ENCODE data around the gene FPR2. TPM values are rescaled to one million over a fixed set of nuclear protein-coding genes. Genes with fewer than 3 reads are reported as not detected.

The FPR2 gene
- total and polyA plus RNA-seq, 2 donors (not counting 3 experiments of a cell fraction or from before 2014, with no cell fraction given), result not detected

DNA sequence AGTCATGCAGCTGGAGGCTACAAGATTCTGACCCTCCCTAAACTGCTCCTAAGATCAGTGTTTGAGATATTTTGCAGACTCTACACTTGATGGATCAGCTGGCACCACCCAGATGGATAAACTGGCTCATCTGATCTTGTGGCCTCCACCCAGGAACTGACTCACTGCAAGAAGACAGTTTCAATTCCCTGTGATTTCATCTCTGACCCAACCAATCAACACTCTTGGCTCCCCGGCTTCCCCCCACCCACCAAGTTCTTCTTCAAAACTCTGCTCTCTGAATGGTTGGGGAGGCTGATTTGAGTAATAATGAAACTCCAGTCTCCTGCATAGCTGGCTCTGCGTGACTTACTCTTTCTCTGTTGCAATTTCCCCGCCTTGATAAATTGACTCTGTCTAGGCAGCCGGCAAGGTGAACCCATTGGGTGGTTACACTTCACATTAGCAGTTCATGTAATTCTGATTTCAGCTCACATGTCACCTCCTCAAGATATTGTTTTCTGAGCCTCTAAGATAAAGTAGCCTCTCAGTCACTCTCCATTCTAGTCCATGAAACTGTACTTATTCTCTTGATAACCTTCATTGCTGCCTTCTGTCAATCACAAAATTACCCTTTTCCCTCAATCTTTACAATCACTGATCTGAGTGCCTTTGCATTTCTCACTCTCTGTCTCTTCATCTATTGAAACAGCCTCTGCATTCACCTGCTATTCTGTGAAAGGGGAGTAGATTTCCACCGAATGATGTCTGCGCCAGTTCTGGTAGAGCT lies 24.1 kb downstream of the FPR2 start:
- Histone ChIP-seq H3K9me1 (replicated peaks; ENCODE audit: control insufficient read depth, extremely low read depth, insufficient read depth, low read length) (no peaks in the 10 kb centered on the region), H3K9ac (replicated peaks; ENCODE audit: extremely low read depth, insufficient read depth, low read length) (no peak overlapping the region), H3K79me2 (ENCODE audit: control insufficient read depth, insufficient read depth, low read length) (no peaks in the 10 kb centered on the region), H3K9me3 (replicated peaks; ENCODE audit: control insufficient read depth, insufficient read depth, low read length) (peaks cover 2% of the 10 kb centered on the region), H3K27ac (ENCODE audit: insufficient read depth, low read depth, low read length) (no peak overlapping the region), H3K4me2 (ENCODE audit: insufficient read depth, low read length) (no peak overlapping the region), H4K20me1 (replicated peaks; ENCODE audit: control insufficient read depth, extremely low read depth, insufficient read depth, low read length) (no peaks in the 10 kb centered on the region), H3K4me1 (ENCODE audit: control insufficient read depth, extremely low read depth, insufficient read depth, low read length) (no peaks in the 10 kb centered on the region), H2AFZ (ENCODE audit: low read depth, low read length) (no peak overlapping the region), H3K36me3 (ENCODE audit: control insufficient read depth in 2 of 2, extremely low read depth in 1 of 2, insufficient read depth in 2 of 2, low read length in 2 of 2) (no peaks in the 10 kb centered on the region), H3K27me3 (ENCODE audit: control insufficient read depth in 2 of 2, insufficient read depth in 2 of 2, low read length in 2 of 2) (no peaks in the 10 kb centered on the region), H3K4me3 (replicated peaks in 1 of 3; ENCODE audit: insufficient read depth in 1 of 3, low read depth in 1 of 3, low read length in 3 of 3) (no peak overlapping the region)
- intact Hi-C loops (cut with micrococcal nuclease), result no loop called here
- BruUV-seq (replicated peaks), result no TSS peak
- no peak for DNase-seq (ENCODE audit: low read depth, low spot score)
- TF ChIP-seq POLR2A (IDR thresholded peaks at IDR 0.05; ENCODE audit: low read depth, low read length) (no peak), EZH2 (IDR thresholded peaks at IDR 0.05; ENCODE audit: borderline replicate concordance, low read depth, low read length, severe bottlenecking) (no peak), JUN (IDR thresholded peaks at IDR 0.05; ENCODE audit: borderline replicate concordance, insufficient read depth, insufficient read length, low read depth) (no peak), GATA2 (IDR thresholded peaks at IDR 0.05; ENCODE audit: insufficient read depth, insufficient read length, low read depth, low read length) (no peak), MYC (IDR thresholded peaks at IDR 0.05; ENCODE audit: low read depth, low read length) (no peak), POLR2AphosphoS5 (IDR thresholded peaks at IDR 0.05; ENCODE audit: insufficient read depth, low read depth, low read length) (no peak), FOS (IDR thresholded peaks at IDR 0.05; ENCODE audit: borderline replicate concordance, insufficient read depth, low read length) (no peak)
- TF ChIP-seq, protein P1, sequence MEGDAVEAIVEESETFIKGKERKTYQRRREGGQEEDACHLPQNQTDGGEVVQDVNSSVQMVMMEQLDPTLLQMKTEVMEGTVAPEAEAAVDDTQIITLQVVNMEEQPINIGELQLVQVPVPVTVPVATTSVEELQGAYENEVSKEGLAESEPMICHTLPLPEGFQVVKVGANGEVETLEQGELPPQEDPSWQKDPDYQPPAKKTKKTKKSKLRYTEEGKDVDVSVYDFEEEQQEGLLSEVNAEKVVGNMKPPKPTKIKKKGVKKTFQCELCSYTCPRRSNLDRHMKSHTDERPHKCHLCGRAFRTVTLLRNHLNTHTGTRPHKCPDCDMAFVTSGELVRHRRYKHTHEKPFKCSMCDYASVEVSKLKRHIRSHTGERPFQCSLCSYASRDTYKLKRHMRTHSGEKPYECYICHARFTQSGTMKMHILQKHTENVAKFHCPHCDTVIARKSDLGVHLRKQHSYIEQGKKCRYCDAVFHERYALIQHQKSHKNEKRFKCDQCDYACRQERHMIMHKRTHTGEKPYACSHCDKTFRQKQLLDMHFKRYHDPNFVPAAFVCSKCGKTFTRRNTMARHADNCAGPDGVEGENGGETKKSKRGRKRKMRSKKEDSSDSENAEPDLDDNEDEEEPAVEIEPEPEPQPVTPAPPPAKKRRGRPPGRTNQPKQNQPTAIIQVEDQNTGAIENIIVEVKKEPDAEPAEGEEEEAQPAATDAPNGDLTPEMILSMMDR (IDR thresholded peaks at IDR 0.05; ENCODE audit: extremely low read depth in 1 of 2, insufficient read depth in 1 of 2, low read depth in 1 of 2, low read length in 2 of 2), result no peak
- TF ChIP-seq, protein P2, sequence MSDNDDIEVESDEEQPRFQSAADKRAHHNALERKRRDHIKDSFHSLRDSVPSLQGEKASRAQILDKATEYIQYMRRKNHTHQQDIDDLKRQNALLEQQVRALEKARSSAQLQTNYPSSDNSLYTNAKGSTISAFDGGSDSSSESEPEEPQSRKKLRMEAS (IDR thresholded peaks at IDR 0.05; ENCODE audit: insufficient read depth, insufficient read length), result no peak
- ChIA-PET POLR2A (no interaction called here), CTCF (interaction anchor here (2.3 kb wide), 1 partner anchor 7 kb away, joined by 6 read pairs; no protein-coding TSS in a partner anchor)
- FAIRE-seq, result no peak
- dilution Hi-C loops (cut with MboI; ENCODE audit: extremely low pct_ligation_motif_present, low sequenced_read_pairs), result no loop called here

Data from endothelial cell of umbilical vein (primary cell).